NB4 (cell line): ENCODE results near the gene TMEM31.

ENCODE experiments used
- DNase-seq: peaks from one replicate; pipeline ENCODE4 v3.0.0; 2010; ENCODE audit warnings: low read depth
- H3K4me3 ChIP-seq: one replicate; pipeline ENCODE4 v1.5.1; 2011; ENCODE audit warnings: mild to moderate bottlenecking, low read depth, low read length, moderate library complexity
- MYC ChIP-seq: IDR thresholded peaks from 2 replicates; pipeline ENCODE4 v1.6.1; 2011; ENCODE audit warnings: low read depth, low read length
- POLR2A ChIP-seq: IDR thresholded peaks from 2 replicates; pipeline ENCODE4 v1.6.1; 2011; ENCODE audit warnings: mild to moderate bottlenecking; ENCODE audit not compliant: insufficient read length; ENCODE audit errors: extremely low read depth
- TF ChIP-seq, protein P1 (sequence below): IDR thresholded peaks from 2 replicates; pipeline ENCODE4 v1.6.1; 2011; ENCODE audit warnings: low read depth, low read length
- TF ChIP-seq, protein P2 (sequence below): IDR thresholded peaks from one replicate; pipeline ENCODE4 v1.5.1; 2012; ENCODE audit warnings: low read depth, low read length

TMEM31 gene, protein sequence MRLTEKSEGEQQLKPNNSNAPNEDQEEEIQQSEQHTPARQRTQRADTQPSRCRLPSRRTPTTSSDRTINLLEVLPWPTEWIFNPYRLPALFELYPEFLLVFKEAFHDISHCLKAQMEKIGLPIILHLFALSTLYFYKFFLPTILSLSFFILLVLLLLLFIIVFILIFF

DNA sequence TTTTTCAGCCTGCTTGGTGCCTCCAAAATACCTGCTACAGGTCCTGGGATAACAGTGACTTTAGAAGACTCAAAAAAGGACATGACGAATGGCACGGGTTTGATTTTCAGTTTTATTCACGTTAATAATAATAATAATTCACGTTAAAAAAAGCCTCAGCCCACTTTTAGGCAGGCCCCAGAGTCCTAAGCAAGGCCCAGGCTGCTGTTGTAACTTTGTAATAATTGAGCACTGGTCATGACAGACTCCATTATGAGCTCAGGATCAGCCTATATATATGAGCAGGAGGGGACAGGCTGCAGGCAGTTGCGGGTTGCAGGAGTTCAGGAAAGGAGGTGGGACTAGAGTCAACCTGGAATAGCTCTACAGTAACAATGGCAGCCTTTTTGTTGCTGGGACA lies at the start of gene TMEM31:
TMEM31 (plus strand) TSS at position 301 of the 400 bp plus-strand sequence. CDS start 1,350 bp downstream, outside the sequence.
- no peak within 1 kb of the TSS for H3K4me3 ChIP-seq
- no peak for TF ChIP-seq POLR2A
- no peak for TF ChIP-seq MYC
- TF ChIP-seq, protein P1, sequence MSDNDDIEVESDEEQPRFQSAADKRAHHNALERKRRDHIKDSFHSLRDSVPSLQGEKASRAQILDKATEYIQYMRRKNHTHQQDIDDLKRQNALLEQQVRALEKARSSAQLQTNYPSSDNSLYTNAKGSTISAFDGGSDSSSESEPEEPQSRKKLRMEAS, result no peak
- TF ChIP-seq, protein P2, sequence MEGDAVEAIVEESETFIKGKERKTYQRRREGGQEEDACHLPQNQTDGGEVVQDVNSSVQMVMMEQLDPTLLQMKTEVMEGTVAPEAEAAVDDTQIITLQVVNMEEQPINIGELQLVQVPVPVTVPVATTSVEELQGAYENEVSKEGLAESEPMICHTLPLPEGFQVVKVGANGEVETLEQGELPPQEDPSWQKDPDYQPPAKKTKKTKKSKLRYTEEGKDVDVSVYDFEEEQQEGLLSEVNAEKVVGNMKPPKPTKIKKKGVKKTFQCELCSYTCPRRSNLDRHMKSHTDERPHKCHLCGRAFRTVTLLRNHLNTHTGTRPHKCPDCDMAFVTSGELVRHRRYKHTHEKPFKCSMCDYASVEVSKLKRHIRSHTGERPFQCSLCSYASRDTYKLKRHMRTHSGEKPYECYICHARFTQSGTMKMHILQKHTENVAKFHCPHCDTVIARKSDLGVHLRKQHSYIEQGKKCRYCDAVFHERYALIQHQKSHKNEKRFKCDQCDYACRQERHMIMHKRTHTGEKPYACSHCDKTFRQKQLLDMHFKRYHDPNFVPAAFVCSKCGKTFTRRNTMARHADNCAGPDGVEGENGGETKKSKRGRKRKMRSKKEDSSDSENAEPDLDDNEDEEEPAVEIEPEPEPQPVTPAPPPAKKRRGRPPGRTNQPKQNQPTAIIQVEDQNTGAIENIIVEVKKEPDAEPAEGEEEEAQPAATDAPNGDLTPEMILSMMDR, result no peak
- DNase-seq, result no peak

DNA sequence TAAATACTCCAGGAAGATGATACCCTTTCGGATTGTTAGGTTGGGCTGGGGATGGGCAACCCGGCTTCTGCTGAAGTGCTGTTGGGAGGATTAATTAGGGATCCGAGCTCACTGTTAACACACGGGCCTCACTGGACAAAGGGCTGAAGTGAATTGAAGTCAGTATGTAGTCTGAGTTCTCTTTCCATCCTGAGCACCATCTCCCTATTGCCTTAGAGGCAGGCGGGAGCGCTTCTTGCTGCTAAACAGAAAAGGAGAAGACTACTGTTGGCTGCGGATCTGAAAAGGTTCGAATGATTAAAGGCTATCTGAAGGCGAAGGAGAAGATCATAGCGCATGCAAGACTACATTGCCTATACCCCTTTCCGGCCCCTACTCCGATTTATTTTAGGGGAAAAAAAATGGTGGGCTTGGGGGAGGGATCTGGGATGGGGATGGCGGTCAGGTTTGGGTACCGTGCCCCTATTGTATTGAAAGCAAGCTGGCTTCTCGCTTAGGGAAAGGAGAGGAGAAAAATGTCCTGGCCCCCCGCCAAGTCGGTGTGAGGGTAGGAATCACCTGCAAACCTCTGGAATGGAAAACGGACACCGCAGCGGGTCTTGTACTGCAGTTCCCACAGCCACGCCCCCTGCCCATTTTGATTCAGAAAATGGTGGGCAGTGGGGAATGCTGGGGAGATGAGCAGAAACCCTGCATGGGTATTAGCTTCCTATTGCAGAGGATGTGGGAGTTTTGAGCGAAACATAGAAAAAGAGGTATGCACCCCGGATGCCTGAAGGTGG lies 46.5 kb upstream of the TMEM31 start:
- no peak overlapping the region for H3K4me3 ChIP-seq
- no peak for DNase-seq
- no peak for TF ChIP-seq MYC
- TF ChIP-seq, protein P2, result no peak

DNA sequence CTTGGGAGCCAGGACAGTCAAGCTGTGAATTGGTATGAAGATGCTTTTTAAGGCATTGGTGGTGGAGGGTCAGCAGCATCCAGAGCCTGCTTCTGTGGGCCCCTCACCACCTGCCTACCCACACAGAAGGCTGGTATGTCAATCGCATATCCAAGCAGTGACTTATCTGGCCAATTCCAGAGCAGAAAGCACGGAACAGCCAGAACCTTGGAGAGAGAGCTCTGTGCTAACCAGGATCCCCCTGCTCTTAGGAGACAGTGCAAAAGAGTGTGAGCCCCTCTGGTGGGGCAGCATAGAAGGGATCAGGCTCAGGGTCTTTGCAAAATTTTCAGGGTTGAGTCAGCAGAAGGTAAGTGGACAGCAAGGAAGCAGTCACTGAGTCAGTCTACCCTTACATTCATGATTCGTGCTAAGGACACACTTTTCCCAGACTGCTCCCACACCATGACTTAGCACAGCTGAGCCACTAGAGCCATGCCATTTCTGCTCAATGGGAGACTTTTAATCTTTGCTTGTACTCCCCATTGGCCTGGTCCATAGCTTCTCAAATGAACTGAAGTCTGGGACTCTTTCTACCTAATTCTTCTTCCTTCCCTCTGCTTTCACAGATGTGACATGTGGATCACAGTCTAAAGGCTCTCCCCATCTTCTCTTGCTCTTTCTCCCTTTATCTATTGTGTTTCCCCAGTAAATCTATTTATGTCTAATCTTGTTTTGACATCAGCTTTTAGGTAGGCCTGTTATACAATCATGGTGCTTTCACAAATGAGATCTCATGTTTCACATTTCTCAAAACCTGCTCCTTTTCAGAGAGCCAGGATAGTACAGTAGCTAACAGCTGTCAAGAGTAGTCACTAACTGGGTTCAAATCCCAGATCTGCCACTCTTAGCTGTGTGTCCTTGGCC lies 44.3 kb upstream of the TMEM31 start:
- TF ChIP-seq, protein P2, result no peak
- TF ChIP-seq POLR2A (no peak), MYC (no peak)
- TF ChIP-seq, protein P1, result no peak
- no peak for DNase-seq
- no peak overlapping the region for H3K4me3 ChIP-seq

DNA sequence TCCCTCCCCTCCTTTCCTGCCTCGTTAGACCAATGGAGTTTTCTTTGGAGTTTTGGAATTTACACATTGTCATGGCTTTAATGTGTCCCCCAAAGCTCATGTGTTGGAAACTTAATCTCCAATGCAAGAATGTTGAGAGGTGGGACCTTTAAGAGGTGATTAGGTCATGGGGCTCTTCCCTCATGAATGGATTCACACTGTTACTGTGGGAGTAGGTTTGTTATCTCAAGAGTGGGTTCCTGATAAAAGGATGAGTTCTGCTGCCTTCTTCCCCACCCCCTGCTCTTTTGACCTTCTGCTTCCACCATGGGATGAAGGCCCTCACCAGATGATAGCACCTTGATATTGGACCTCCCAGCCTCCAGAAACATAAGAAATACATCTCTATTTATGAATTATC lies 41.0 kb upstream of the TMEM31 start:
- TF ChIP-seq MYC (no peak), POLR2A (no peak)
- TF ChIP-seq, protein P2, result no peak
- TF ChIP-seq, protein P1, result no peak
- H3K4me3 ChIP-seq, result no peak overlapping the region
- no peak for DNase-seq

DNA sequence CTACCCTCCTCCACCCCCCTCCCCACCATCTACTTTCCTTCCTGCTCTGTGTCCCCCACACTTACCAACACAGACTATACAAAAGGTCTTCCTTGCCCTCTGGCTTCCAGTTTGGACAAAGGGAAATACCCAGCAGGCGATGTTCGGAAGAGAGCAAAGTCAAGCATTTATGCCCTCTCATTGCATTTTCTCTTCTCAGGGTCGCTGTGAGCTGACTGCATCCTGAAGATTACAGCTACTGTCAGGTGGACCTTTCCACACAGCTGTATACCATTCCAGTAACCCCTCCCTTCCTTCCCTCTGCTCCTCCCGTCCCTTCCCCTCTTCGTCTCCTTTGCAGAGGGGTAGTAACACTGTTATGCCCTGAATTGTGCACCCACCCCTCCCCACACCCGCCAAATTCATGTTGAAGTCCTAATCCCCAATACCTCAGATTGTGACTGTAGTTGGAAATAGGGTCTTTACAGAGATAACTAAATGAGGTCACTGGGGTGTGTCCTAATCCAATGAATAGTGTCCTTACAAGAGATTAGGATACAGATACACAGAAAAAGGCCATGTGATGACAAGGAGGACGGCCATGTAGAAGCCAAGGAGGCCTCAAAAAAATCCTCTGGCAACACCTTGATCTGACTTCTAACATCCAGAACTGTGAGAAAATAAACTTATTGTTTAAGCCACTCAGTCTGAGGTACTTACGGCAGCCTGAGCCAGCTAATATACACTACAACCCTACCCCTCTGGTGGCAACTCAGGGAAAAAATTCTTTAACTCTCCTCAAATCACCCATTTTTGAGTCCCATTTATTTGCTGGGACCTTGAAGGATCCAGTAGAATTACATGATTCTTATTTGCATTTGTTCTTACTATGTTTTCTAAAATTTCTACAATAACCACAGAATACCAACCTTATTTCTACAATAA lies 35.9 kb upstream of the TMEM31 start:
- DNase-seq, result no peak

More for the DNA sequence above, 35.9 kb upstream of the TMEM31 start:
- TF ChIP-seq, protein P2, result no peak
- TF ChIP-seq MYC, result no peak
- TF ChIP-seq, protein P1, result no peak
- no peak for TF ChIP-seq POLR2A
- H3K4me3 ChIP-seq, result no peak overlapping the region
